Effector memory CD8-positive, alpha-beta T cell (primary cell): ENCODE measurements around the gene RAB22A.

Experiments used
- ATAC-seq: fragments of 150-1000 bp; cut with Tn5 transposase; replicated peaks from 2 replicates; pipeline ENCODE4 v1.10.0; 2021; ENCODE audit warnings: mild to moderate bottlenecking, moderate library complexity
- DNase-seq, 3 experiments: peaks; one replicate each; pipeline ENCODE4 v3.0.0; 2021
- H3K27ac Mint-ChIP-seq, 2 donors: one replicate each; pipeline ENCODE4 v1.8.0; 2022; ENCODE audit warnings: mild to moderate bottlenecking in 2 of 2, mixed read lengths in 2 of 2, moderate library complexity in 2 of 2
- H3K27me3 Mint-ChIP-seq, 2 donors: one replicate each; pipeline ENCODE4 v1.8.0; 2022; ENCODE audit warnings: mixed read lengths in 2 of 2
- H3K36me3 Mint-ChIP-seq: one replicate; pipeline ENCODE4 v1.8.0; 2022; ENCODE audit warnings: mild to moderate bottlenecking, moderate library complexity, mixed read lengths; ENCODE audit not compliant: insufficient read depth
- H3K4me1 Mint-ChIP-seq, 2 donors: one replicate each; pipeline ENCODE4 v1.8.0; 2022; ENCODE audit warnings: low read depth in 2 of 2, mixed read lengths in 2 of 2
- H3K4me3 Mint-ChIP-seq, 2 donors: one replicate each; pipeline ENCODE4 v1.8.0; 2022; ENCODE audit warnings: mild to moderate bottlenecking in 2 of 2, mixed read lengths in 2 of 2, moderate library complexity in 2 of 2
- H3K9me3 Mint-ChIP-seq, 2 donors: one replicate each; pipeline ENCODE4 v1.8.0; 2022; ENCODE audit warnings: mixed read lengths in 2 of 2

Gene RAB22A

GRCh38 chr20:58287638-58288037 lies 21.9 kb upstream of the RAB22A start:
- Mint-ChIP-seq H3K27me3 (no peaks in the 10 kb centered on the region), H3K36me3 (peaks cover 8% of the 10 kb centered on the region), H3K4me1 (peaks cover 9 to 30% of the 10 kb centered on the region in 2 donors), H3K27ac (peak overlapping the region; percentile 39 to 72), H3K4me3 (no peak overlapping the region), H3K9me3 (no peaks in the 10 kb centered on the region)
- no peak for DNase-seq
- ATAC-seq: no peak

GRCh38 chr20:58289143-58289542 lies 20.4 kb upstream of the RAB22A start:
- H3K4me1 Mint-ChIP-seq: peaks cover 9 to 25% of the 10 kb centered on the region in 2 donors
- H3K36me3 Mint-ChIP-seq: peaks cover 3% of the 10 kb centered on the region
- H3K4me3 Mint-ChIP-seq: no peak overlapping the region
- peak overlapping the region in 1 of 2 donors; percentile 41 for H3K27ac Mint-ChIP-seq
- DNase-seq (no peak), ATAC-seq (no peak)
- no peaks in the 10 kb centered on the region for H3K9me3 Mint-ChIP-seq
- no peaks in the 10 kb centered on the region for H3K27me3 Mint-ChIP-seq

- no peak for ATAC-seq
- no peak overlapping the region for H3K27ac Mint-ChIP-seq
Measured at GRCh38 chr20:58293453-58293852, 16.1 kb upstream of the RAB22A start.

GRCh38 chr20:58294497-58295455 lies 14.7 kb upstream of the RAB22A start:
- peak overlapping the region in 1 of 2 donors; percentile 2 for H3K27ac Mint-ChIP-seq

More at GRCh38 chr20:58293453-58293852, 16.1 kb upstream of the RAB22A start:
- Mint-ChIP-seq H3K9me3 (no peaks in the 10 kb centered on the region), H3K27me3 (no peaks in the 10 kb centered on the region), H3K36me3 (no peaks in the 10 kb centered on the region), H3K4me1 (peaks cover 2 to 26% of the 10 kb centered on the region in 2 donors), H3K4me3 (no peak overlapping the region)
- no peak for DNase-seq

DNA sequence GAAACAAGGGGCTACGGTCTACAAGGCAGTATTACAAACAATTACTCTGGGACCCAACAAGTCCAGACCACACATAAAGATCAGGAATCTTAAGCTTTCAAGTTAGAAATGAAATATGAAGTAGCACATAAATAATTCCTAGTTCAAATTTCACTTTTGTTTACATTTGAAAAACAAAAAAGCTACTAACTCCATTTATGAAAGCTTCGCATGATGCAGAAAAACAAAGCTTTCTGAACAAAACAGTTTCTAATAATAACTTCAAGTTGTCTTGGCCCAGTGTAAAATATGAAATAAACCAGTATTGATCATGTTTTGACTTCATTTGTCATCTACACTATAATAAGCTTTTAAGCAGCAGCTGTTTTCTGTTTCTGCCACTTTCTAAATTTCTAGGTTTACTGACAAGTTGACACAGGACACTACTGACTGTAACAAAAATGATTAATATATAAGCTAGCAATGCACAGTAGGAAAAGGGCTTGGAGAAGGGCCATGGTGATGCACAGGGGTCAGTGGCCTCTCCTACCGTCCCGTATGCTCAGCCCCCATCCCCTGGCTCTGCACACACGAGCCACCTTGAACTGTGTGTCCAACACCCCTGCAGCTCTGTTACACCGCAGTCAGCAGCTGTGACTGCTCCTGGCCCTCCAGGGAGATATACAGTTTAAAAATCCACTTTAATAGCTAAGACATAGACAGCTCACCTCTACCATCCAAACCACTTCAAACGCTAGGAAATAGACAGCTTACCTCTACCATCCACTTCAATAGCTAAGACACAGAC lies 13.3 kb upstream of the RAB22A start:
- Mint-ChIP-seq H3K4me1 (peaks cover 2 to 19% of the 10 kb centered on the region in 2 donors), H3K27me3 (no peaks in the 10 kb centered on the region), H3K4me3 (no peak overlapping the region), H3K9me3 (no peaks in the 10 kb centered on the region), H3K27ac (no peak overlapping the region), H3K36me3 (no peaks in the 10 kb centered on the region)
- ATAC-seq: no peak
- no peak for DNase-seq

More at GRCh38 chr20:58294497-58295455, 14.7 kb upstream of the RAB22A start:
- DNase-seq: no peak
- H3K4me1 Mint-ChIP-seq: peaks cover 2 to 26% of the 10 kb centered on the region in 2 donors
- ATAC-seq: no peak
- H3K36me3 Mint-ChIP-seq: no peaks in the 10 kb centered on the region
- no peak overlapping the region for H3K4me3 Mint-ChIP-seq
- no peaks in the 10 kb centered on the region for H3K27me3 Mint-ChIP-seq
- H3K9me3 Mint-ChIP-seq: no peaks in the 10 kb centered on the region

GRCh38 chr20:58297394-58297793 lies 12.1 kb upstream of the RAB22A start:
- no peaks in the 10 kb centered on the region for H3K9me3 Mint-ChIP-seq
- H3K4me3 Mint-ChIP-seq: no peak overlapping the region
- peaks cover 7 to 14% of the 10 kb centered on the region in 2 donors for H3K4me1 Mint-ChIP-seq
- no peaks in the 10 kb centered on the region for H3K27me3 Mint-ChIP-seq
- H3K36me3 Mint-ChIP-seq: no peaks in the 10 kb centered on the region
- DNase-seq (no peak), ATAC-seq (no peak)
- H3K27ac Mint-ChIP-seq: peak overlapping the region in 1 of 2 donors; percentile 73

DNA sequence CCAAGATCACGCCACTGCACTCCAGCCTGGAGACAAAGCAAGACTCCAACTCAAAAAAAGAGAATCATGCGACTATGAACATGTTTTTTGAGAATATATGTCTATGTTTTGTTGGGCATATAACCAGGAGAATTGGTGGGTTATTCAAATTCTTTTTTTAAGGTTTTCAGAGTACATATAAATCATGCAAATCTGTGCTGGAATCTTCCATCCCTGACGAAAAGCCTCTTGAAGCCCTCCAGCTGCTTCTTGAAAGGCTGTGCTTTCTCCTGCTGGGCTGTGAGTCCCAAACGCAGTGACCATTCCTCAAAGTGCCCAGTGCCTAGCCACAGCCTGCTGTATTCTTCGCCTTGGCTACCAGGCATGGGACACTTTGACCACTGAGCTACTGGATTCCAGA lies 9.2 kb upstream of the RAB22A start:
- H3K4me3 Mint-ChIP-seq: no peak overlapping the region
- no peak for DNase-seq
- no peaks in the 10 kb centered on the region for H3K9me3 Mint-ChIP-seq
- H3K4me1 Mint-ChIP-seq: peaks cover 8 to 15% of the 10 kb centered on the region in 2 donors
- no peaks in the 10 kb centered on the region for H3K27me3 Mint-ChIP-seq
- no peak for ATAC-seq
- no peak overlapping the region for H3K27ac Mint-ChIP-seq
- peaks cover 3% of the 10 kb centered on the region for H3K36me3 Mint-ChIP-seq

DNA sequence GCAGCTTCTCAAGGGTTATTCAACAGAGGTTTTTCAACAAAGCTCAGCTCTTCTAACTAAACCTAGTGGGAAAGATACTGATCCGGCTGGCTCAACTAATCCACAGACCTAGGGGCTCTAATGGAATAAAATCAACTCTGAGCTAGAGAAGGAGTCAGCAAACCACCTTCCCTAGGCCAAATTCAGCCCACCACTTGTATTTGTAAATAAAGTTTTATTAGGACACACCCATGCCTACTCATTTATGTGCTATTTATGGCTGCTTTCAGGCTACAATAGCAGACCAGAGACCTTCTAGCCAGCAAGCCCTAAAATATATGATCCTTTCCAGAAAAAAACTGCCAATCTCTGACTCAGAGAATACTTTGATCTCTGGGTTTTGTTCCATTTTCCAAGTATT lies 6.0 kb upstream of the RAB22A start:
- Mint-ChIP-seq H3K27ac (no peak overlapping the region), H3K9me3 (no peaks in the 10 kb centered on the region), H3K27me3 (no peaks in the 10 kb centered on the region), H3K4me3 (no peak overlapping the region), H3K36me3 (peaks cover 18% of the 10 kb centered on the region), H3K4me1 (peaks cover 22 to 25% of the 10 kb centered on the region in 2 donors)
- ATAC-seq: no peak
- DNase-seq: no peak

DNA sequence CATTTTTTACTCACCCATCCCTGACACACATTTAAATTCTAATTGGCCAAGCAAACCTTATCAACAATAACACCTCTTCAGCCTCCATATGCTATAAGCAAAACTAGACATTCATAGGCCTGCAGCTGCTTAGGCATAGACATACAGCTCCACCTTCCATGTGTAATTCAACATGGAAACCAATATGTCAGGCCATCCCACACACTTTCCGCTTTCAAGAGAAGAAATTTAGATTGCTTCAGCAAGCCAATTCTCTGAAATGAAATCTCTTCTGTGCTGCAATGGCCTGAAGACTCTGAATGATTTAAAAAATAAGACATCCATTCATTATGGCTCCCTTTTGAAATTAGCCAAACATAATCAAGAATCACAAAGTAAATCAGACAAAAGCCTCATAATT lies 4.5 kb upstream of the RAB22A start:
- Mint-ChIP-seq H3K27ac (peak overlapping the region; percentile 98), H3K9me3 (no peaks in the 10 kb centered on the region), H3K4me1 (peaks cover 22 to 26% of the 10 kb centered on the region in 2 donors), H3K4me3 (no peak overlapping the region), H3K36me3 (peaks cover 18% of the 10 kb centered on the region), H3K27me3 (no peaks in the 10 kb centered on the region)
- no peak for DNase-seq
- no peak for ATAC-seq

DNA sequence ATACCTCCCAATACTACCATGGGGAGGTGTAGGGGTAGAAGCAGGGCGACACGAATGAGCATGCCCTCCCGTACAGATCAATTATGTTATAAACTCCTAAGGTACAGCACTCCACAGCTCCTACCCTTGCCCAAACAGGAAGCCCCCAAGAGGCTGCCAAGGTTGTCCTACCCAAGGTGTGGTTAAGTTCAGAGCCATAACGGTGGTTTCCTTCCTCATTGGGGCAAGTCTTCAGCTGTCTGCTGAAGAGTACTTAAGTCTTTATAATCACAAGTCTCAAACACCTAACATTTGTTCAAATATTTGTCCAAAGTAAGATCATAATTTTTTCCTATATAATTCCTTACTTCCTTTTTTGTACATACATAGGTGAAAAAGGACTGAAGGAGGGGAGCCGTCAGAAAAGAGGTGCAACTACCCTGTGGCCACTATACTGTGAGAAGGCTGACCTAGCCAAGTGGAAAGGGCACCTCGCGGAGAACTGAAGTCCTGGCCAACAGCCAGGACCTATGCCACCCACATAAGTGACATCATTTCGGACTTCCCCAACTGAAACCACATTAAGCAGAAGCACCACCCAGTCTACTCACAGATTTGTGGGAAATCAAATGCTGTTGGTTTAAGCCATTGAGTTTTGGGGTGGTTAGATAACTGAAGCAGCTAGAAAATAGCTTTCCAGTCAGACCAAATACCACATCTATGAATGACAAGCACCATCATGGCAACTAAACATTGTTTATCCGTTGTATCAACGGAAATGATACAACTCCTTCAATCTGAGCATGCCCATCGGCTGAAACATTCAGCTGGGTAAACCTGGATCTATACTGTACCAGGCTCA lies 2.9 kb upstream of the RAB22A start:
- DNase-seq (peak; percentile 75 to 79 (median 75)), ATAC-seq (peak; percentile 78)
- Mint-ChIP-seq H3K4me1 (peaks cover 18 to 38% of the 10 kb centered on the region in 2 donors), H3K4me3 (peak overlapping the region; percentile 64 to 74), H3K9me3 (no peaks in the 10 kb centered on the region), H3K27me3 (no peaks in the 10 kb centered on the region), H3K36me3 (peaks cover 20% of the 10 kb centered on the region), H3K27ac (peak overlapping the region; percentile 98)

DNA sequence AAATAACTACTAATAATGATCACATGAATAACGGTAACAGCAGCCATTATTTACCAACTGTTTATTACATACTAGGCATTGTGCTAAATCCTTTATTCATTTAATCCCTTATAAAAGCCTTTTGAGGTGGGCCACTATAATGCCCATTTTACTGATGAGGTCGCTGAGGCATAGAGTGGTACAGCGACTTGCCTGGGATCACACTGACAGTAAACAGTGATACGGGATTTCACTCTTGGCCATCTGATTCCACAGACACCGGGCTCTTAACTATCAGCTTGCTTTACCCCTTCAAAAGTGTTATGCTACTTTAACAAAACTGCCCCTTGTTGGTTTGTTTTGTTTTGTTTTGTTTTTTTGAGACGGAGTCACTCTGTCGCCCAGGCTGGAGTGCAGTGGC lies 2.2 kb upstream of the RAB22A start:
- no peak for ATAC-seq
- peaks cover 18 to 38% of the 10 kb centered on the region in 2 donors for H3K4me1 Mint-ChIP-seq
- peak overlapping the region; percentile 98 for H3K27ac Mint-ChIP-seq
- peak overlapping the region; percentile 64 to 74 for H3K4me3 Mint-ChIP-seq
- peaks cover 26% of the 10 kb centered on the region for H3K36me3 Mint-ChIP-seq
- H3K27me3 Mint-ChIP-seq: no peaks in the 10 kb centered on the region
- no peaks in the 10 kb centered on the region for H3K9me3 Mint-ChIP-seq
- no peak for DNase-seq

DNA sequence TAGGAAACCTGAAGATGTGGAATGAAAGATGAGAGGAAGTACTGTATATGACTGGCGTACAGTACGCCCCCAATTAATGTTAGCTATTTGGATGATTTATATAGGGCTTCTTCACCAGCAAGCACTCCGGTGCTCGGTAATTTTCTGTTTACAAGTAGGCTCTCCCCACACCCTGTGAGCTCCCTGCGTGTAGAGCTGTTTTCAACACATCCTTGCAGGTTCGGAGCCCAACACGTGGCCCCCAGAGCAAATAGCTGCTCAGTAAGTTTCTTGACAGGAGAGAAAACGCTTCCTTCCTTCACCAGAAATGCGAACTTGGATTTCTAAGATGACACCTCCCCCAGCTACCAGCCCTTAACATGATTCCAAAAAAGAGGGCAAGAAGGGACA lies 1.2 kb upstream of the RAB22A start:
- peak in 1 of 3 experiments; percentile 15 for DNase-seq

More for the DNA sequence above, 1.2 kb upstream of the RAB22A start:
- peaks cover 33% of the 10 kb centered on the region for H3K36me3 Mint-ChIP-seq
- peaks cover 19 to 46% of the 10 kb centered on the region in 2 donors for H3K4me1 Mint-ChIP-seq
- ATAC-seq: no peak
- no peaks in the 10 kb centered on the region for H3K9me3 Mint-ChIP-seq
- H3K27me3 Mint-ChIP-seq: no peaks in the 10 kb centered on the region
- peak overlapping the region; percentile 64 to 74 for H3K4me3 Mint-ChIP-seq
- peak overlapping the region; percentile 98 for H3K27ac Mint-ChIP-seq
